Measurements from ENCODE around the gene CACHD1.
A peak's percentile ranks its signal among the peaks of the same experiment; 100 is the strongest.

CACHD1 gene

GRCh38 chr1:64471218-64472039 lies 1.5 kb downstream of the CACHD1 start:
- no peak for DNase-seq (ENCODE audit: low read depth)
- peak overlapping the region; percentile 57 for H3K4me3 ChIP-seq (ENCODE audit: low read depth, low read length)

GRCh38 chr1:64472040-64472376 lies 2.1 kb downstream of the CACHD1 start:
- DNase-seq (ENCODE audit: low read depth) = no peak
- peak overlapping the region; percentile 57 for H3K4me3 ChIP-seq (ENCODE audit: low read depth, low read length)

- no peak overlapping the region for H3K4me3 ChIP-seq (ENCODE audit: low read depth, low read length)
- DNase-seq (ENCODE audit: low read depth) = no peak
Observed at GRCh38 chr1:64472805-64473204, 2.9 kb downstream of the CACHD1 start.

- DNase-seq (ENCODE audit: low read depth) = no peak
- H3K4me3 ChIP-seq (ENCODE audit: low read depth, low read length) = no peak overlapping the region
Observed at GRCh38 chr1:64473367-64473766, 3.4 kb downstream of the CACHD1 start.

- DNase-seq (ENCODE audit: low read depth) = no peak
- H3K4me3 ChIP-seq (ENCODE audit: low read depth, low read length) = no peak overlapping the region
Observed at GRCh38 chr1:64474133-64474532, 4.2 kb downstream of the CACHD1 start.

- H3K4me3 ChIP-seq (ENCODE audit: low read depth, low read length) = no peak overlapping the region
- no peak for DNase-seq (ENCODE audit: low read depth)
Observed at GRCh38 chr1:64474665-64475439, 4.9 kb downstream of the CACHD1 start.

GRCh38 chr1:64476251-64476952 lies 6.5 kb downstream of the CACHD1 start:
- no peak overlapping the region for H3K4me3 ChIP-seq (ENCODE audit: low read depth, low read length)
- peak; percentile 63 for DNase-seq (ENCODE audit: low read depth)

GRCh38 chr1:64478594-64479470 lies 8.9 kb downstream of the CACHD1 start:
- DNase-seq (ENCODE audit: low read depth) = no peak
- no peak overlapping the region for H3K4me3 ChIP-seq (ENCODE audit: low read depth, low read length)

- no peak for DNase-seq (ENCODE audit: low read depth)
- H3K4me3 ChIP-seq (ENCODE audit: low read depth, low read length) = no peak overlapping the region
Observed at GRCh38 chr1:64479874-64480273, 9.9 kb downstream of the CACHD1 start.

- H3K4me3 ChIP-seq (ENCODE audit: low read depth, low read length) = no peak overlapping the region
- DNase-seq (ENCODE audit: low read depth) = no peak
Observed at GRCh38 chr1:64480999-64481772, 11.3 kb downstream of the CACHD1 start.

GRCh38 chr1:64482128-64482527 lies 12.2 kb downstream of the CACHD1 start:
- DNase-seq (ENCODE audit: low read depth) = no peak
- no peak overlapping the region for H3K4me3 ChIP-seq (ENCODE audit: low read depth, low read length)

- no peak for DNase-seq (ENCODE audit: low read depth)
- no peak overlapping the region for H3K4me3 ChIP-seq (ENCODE audit: low read depth, low read length)
Observed at GRCh38 chr1:64482720-64483119, 12.8 kb downstream of the CACHD1 start.

GRCh38 chr1:64483731-64484414 lies 13.9 kb downstream of the CACHD1 start:
- no peak for DNase-seq (ENCODE audit: low read depth)
- H3K4me3 ChIP-seq (ENCODE audit: low read depth, low read length) = no peak overlapping the region

- no peak for DNase-seq (ENCODE audit: low read depth)
- no peak overlapping the region for H3K4me3 ChIP-seq (ENCODE audit: low read depth, low read length)
Observed at GRCh38 chr1:64484651-64485050, 14.7 kb downstream of the CACHD1 start.

GRCh38 chr1:64486193-64486592 lies 16.3 kb downstream of the CACHD1 start:
- no peak for DNase-seq (ENCODE audit: low read depth)
- H3K4me3 ChIP-seq (ENCODE audit: low read depth, low read length) = no peak overlapping the region

- no peak for DNase-seq (ENCODE audit: low read depth)
Observed at GRCh38 chr1:64487061-64487460, 17.1 kb downstream of the CACHD1 start.

GRCh38 chr1:64488862-64489261 lies 18.9 kb downstream of the CACHD1 start:
- H3K4me3 ChIP-seq (ENCODE audit: low read depth, low read length) = no peak overlapping the region
- no peak for DNase-seq (ENCODE audit: low read depth)

More at GRCh38 chr1:64487061-64487460, 17.1 kb downstream of the CACHD1 start:
- no peak overlapping the region for H3K4me3 ChIP-seq (ENCODE audit: low read depth, low read length)

- DNase-seq (ENCODE audit: low read depth) = no peak
- H3K4me3 ChIP-seq (ENCODE audit: low read depth, low read length) = no peak overlapping the region
Observed at GRCh38 chr1:64489707-64490106, 19.8 kb downstream of the CACHD1 start.

Data from skeletal muscle cell (primary cell).